ENCODE data around the gene GFER. TPM values are rescaled to one million over a fixed set of nuclear protein-coding genes. Genes with fewer than 3 reads are reported as not detected.

Gene GFER
- total RNA-seq, 1 donor from 2014 or later, result 23.1 TPM

GRCh38 chr16:1964506-1965395 is 19.2 kb upstream of the GFER start, which contains the start of gene RPS2:
Gene RPS2, minus strand, starts transcription at chr16:1964826. Its CDS starts 201 bp downstream, at chr16:1964625.
- ATAC-seq (peak; percentile 97), DNase-seq (peak; percentile 100)
- H3K27me3 ChIP-seq, result no peaks in the 10 kb centered on the region
- peak within 1 kb of the TSS; percentile 75 for H3K4me3 ChIP-seq
- peaks cover 24% of the 10 kb centered on the region for H3K4me1 ChIP-seq
- H3K36me3 ChIP-seq, result peaks cover 27% of the 10 kb centered on the region
- peak within 1 kb of the TSS; percentile 98 for H3K27ac ChIP-seq
- no peak for TF ChIP-seq CTCF (IDR thresholded peaks at IDR 0.05)
- H3K9me3 ChIP-seq, result no peaks in the 10 kb centered on the region
- intact Hi-C loops (cut with DNase I), result no loop called here

GRCh38 chr16:1965396-1966001 is 18.5 kb upstream of the GFER start:
- H3K4me1 ChIP-seq, result peaks cover 21% of the 10 kb centered on the region
- H3K9me3 ChIP-seq, result no peaks in the 10 kb centered on the region
- peak overlapping the region; percentile 75 for H3K4me3 ChIP-seq
- DNase-seq (peak; percentile 60), ATAC-seq (no peak)
- H3K36me3 ChIP-seq, result peaks cover 26% of the 10 kb centered on the region
- H3K27me3 ChIP-seq, result no peaks in the 10 kb centered on the region
- TF ChIP-seq CTCF (IDR thresholded peaks at IDR 0.05), result no peak
- peak overlapping the region; percentile 98 for H3K27ac ChIP-seq
- intact Hi-C loops (cut with DNase I), result no loop called here

GRCh38 chr16:1966460-1966859 is 17.5 kb upstream of the GFER start, which contains the start of gene RNF151:
Gene RNF151, plus strand, starts transcription at chr16:1966856. Its CDS starts 26 bp downstream, at chr16:1966882.
- no peak for TF ChIP-seq CTCF (IDR thresholded peaks at IDR 0.05)
- ATAC-seq, result no peak
- Histone ChIP-seq H3K36me3 (peaks cover 16% of the 10 kb centered on the region), H3K27ac (peak within 1 kb of the TSS; percentile 98), H3K4me3 (peak within 1 kb of the TSS; percentile 75), H3K4me1 (peaks cover 19% of the 10 kb centered on the region), H3K9me3 (no peaks in the 10 kb centered on the region), H3K27me3 (no peaks in the 10 kb centered on the region)
- DNase-seq, result no peak
- intact Hi-C loops (cut with DNase I), result no loop called here

- intact Hi-C loops (cut with DNase I), result no loop called here
- no peak overlapping the region for H3K4me3 ChIP-seq
- no peaks in the 10 kb centered on the region for H3K36me3 ChIP-seq
- no peak for TF ChIP-seq CTCF (IDR thresholded peaks at IDR 0.05)
- no peak for ATAC-seq
- H3K27me3 ChIP-seq, result no peaks in the 10 kb centered on the region
- no peaks in the 10 kb centered on the region for H3K9me3 ChIP-seq
- H3K27ac ChIP-seq, result no peak overlapping the region
- H3K4me1 ChIP-seq, result peaks cover 25% of the 10 kb centered on the region
- no peak for DNase-seq
Observed at GRCh38 chr16:1968146-1968953, 15.6 kb upstream of the GFER start.

GRCh38 chr16:1971796-1972489 is 12.1 kb upstream of the GFER start, which contains the start of gene TBL3:
Gene TBL3, plus strand, starts transcription at chr16:1972053. Its CDS starts 112 bp downstream, at chr16:1972165.
- Histone ChIP-seq H3K27me3 (no peaks in the 10 kb centered on the region), H3K4me1 (peaks cover 16% of the 10 kb centered on the region), H3K4me3 (peak within 1 kb of the TSS; percentile 99), H3K36me3 (peaks cover 30% of the 10 kb centered on the region), H3K9me3 (no peaks in the 10 kb centered on the region), H3K27ac (peak within 1 kb of the TSS; percentile 91)
- ATAC-seq (peak; percentile 95), DNase-seq (peak; percentile 97)
- intact Hi-C loops (cut with DNase I), result no loop called here
- no peak for TF ChIP-seq CTCF (IDR thresholded peaks at IDR 0.05)
